Keratinocyte (primary cell): Measurements from ENCODE around the gene TEX44. TPM values are rescaled to one million over a fixed set of nuclear protein-coding genes. Genes with fewer than 3 reads are reported as not detected.

Experiments used
- DNase-seq: peaks from one replicate; pipeline ENCODE4 v3.0.0-alpha.2; 2011; ENCODE audit warnings: low read depth, missing footprints, low spot score
- FAIRE-seq: peaks from 2 replicates; lab custom pipeline; 2011; peaks lifted over from hg19 to GRCh38; lab: Jason Lieb, UNC
- H2AFZ ChIP-seq: 2 replicates; pipeline ENCODE4 v1.6.0; 2012; ENCODE audit warnings: low read length, control low read depth, inconsistent platforms; ENCODE audit not compliant: control insufficient read depth
- H3K27ac ChIP-seq: 2 replicates; pipeline ENCODE4 v1.5.1; 2011; ENCODE audit warnings: low read length; ENCODE audit not compliant: control insufficient read depth, insufficient read depth
- H3K27me3 ChIP-seq: 3 replicates; pipeline ENCODE4 v1.6.0; 2011; ENCODE audit warnings: low read length; ENCODE audit not compliant: control insufficient read depth, insufficient read depth; ENCODE audit errors: extremely low read depth
- H3K36me3 ChIP-seq, 2 experiments: 2 replicates in 1 of 2; 3 replicates in 1 of 2; pipeline ENCODE4 v1.5.1; 2011; ENCODE audit warnings: low read length in 2 of 2, mild to moderate bottlenecking in 1 of 2; ENCODE audit not compliant: control insufficient read depth in 2 of 2, insufficient read depth in 2 of 2; ENCODE audit errors: extremely low read depth in 1 of 2
- H3K4me1 ChIP-seq: 3 replicates; pipeline ENCODE4 v1.5.1; 2011; ENCODE audit warnings: low read length; ENCODE audit not compliant: control insufficient read depth, insufficient read depth; ENCODE audit errors: extremely low read depth
- H3K4me2 ChIP-seq: 3 replicates; pipeline ENCODE4 v1.6.0; 2011; ENCODE audit warnings: low read depth, low read length; ENCODE audit not compliant: control insufficient read depth, insufficient read depth; ENCODE audit errors: extremely low read depth
- H3K4me3 ChIP-seq, 3 experiments: fragments of 200-600 bp in 1 of 3; sonication (generic) in 1 of 3; 2 replicates in 2 of 3; 3 replicates in 1 of 3; pipeline ENCODE4 v1.5.1; 2011 to 2016; ENCODE audit warnings: low read length in 3 of 3, mild to moderate bottlenecking in 3 of 3, control low read depth in 2 of 3, inconsistent platforms in 1 of 3, low read depth in 1 of 3, mixed read lengths in 1 of 3, mixed run types in 1 of 3, moderate library complexity in 1 of 3; ENCODE audit not compliant: control insufficient read depth in 2 of 3, insufficient read depth in 2 of 3; ENCODE audit errors: extremely low read depth in 1 of 3
- H3K79me2 ChIP-seq: 2 replicates; pipeline ENCODE4 v1.6.0; 2012; ENCODE audit warnings: low read length; ENCODE audit not compliant: control insufficient read depth, insufficient read depth
- H3K9ac ChIP-seq: 3 replicates; pipeline ENCODE4 v1.6.0; 2011; ENCODE audit warnings: low read length; ENCODE audit not compliant: control insufficient read depth, insufficient read depth; ENCODE audit errors: extremely low read depth
- H3K9me1 ChIP-seq: 3 replicates; pipeline ENCODE4 v1.6.0; 2011; ENCODE audit warnings: low read length; ENCODE audit not compliant: control insufficient read depth, insufficient read depth; ENCODE audit errors: extremely low read depth
- H3K9me3 ChIP-seq: 2 replicates; pipeline ENCODE4 v1.5.1; 2012; ENCODE audit warnings: low read depth, low read length; ENCODE audit not compliant: control insufficient read depth
- H4K20me1 ChIP-seq: 3 replicates; pipeline ENCODE4 v1.6.0; 2011; ENCODE audit warnings: low read length; ENCODE audit not compliant: control insufficient read depth, insufficient read depth; ENCODE audit errors: extremely low read depth
- CTCF ChIP-seq, 3 experiments: IDR thresholded peaks in 1 of 3; conservative IDR thresholded peaks in 1 of 3; optimal IDR thresholded peaks in 1 of 3; 2 replicates in 2 of 3; 3 replicates in 1 of 3; pipeline versions ENCODE3 to v1.5.1; 2011; ENCODE audit warnings: low read length in 3 of 3, mild to moderate bottlenecking in 3 of 3, moderate library complexity in 2 of 3, control low read depth in 1 of 3, inconsistent platforms in 1 of 3; ENCODE audit not compliant: insufficient read depth in 2 of 3; ENCODE audit errors: extremely low read depth in 1 of 3
- EZH2 ChIP-seq: IDR thresholded peaks from one replicate; pipeline ENCODE4 v1.6.1; 2012; ENCODE audit warnings: inconsistent platforms, mild to moderate bottlenecking, low read length, moderate library complexity
- dilution Hi-C: fragments of 300-500 bp; cut with MboI; formaldehyde crosslinking; loops from one replicate; pipeline ENCODE4 v1.7.0; 2020; ENCODE audit warnings: low sequenced_read_pairs; ENCODE audit not compliant: extremely low pct_ligation_motif_present
- polyA plus RNA-seq, 5 experiments: library from polyadenylated mRNA; depleted of rRNA in 3 of 5; stranded (reverse) in 3 of 5; stranded (forward) in 1 of 5; unstranded in 1 of 5; fragments of >200 nt; gene quantifications; 1 replicate in 1 of 5; 2 replicates in 3 of 5; 3 replicates in 1 of 5; pipeline versions ENCODE4 v1.2.1 to v1.2.3, GENCODE V29; 2011 to 2012; ENCODE audit warnings: missing spikeins in 2 of 5, low read depth in 1 of 5, low replicate concordance in 1 of 5

The TEX44 gene
- polyA plus RNA-seq, 1 donor (not counting 4 experiments of a cell fraction or from before 2014, with no cell fraction given) = not detected

GRCh38 chr2:231611273-231612108, 18.8 kb downstream of the TEX44 start:
- Histone ChIP-seq H3K9me1 (no peaks in the 10 kb centered on the region), H3K4me1 (peaks cover 33% of the 10 kb centered on the region), H4K20me1 (no peaks in the 10 kb centered on the region), H3K4me2 (peak overlapping the region; percentile 57), H3K4me3 (no peak overlapping the region), H2AFZ (no peak overlapping the region), H3K9me3 (no peaks in the 10 kb centered on the region), H3K79me2 (no peaks in the 10 kb centered on the region), H3K27me3 (no peaks in the 10 kb centered on the region), H3K36me3 (no peaks in the 10 kb centered on the region), H3K27ac (peak overlapping the region; percentile 90), H3K9ac (peak overlapping the region; percentile 55)
- no peak for TF ChIP-seq EZH2
- TF ChIP-seq CTCF (optimal IDR thresholded peaks at IDR 0.05 in 1 of 3, IDR thresholded peaks at IDR 0.05 in 1 of 3, conservative IDR thresholded peaks at IDR 0.05 in 1 of 3; ENCODE audit: extremely low read depth in 1 of 3, insufficient read depth in 2 of 3, low read length in 3 of 3) = peak in 2 of 3 experiments; percentile 13 to 35
- peak; percentile 92 for DNase-seq
- FAIRE-seq = peak; percentile 90
- dilution Hi-C loops = no loop called here

DNA sequence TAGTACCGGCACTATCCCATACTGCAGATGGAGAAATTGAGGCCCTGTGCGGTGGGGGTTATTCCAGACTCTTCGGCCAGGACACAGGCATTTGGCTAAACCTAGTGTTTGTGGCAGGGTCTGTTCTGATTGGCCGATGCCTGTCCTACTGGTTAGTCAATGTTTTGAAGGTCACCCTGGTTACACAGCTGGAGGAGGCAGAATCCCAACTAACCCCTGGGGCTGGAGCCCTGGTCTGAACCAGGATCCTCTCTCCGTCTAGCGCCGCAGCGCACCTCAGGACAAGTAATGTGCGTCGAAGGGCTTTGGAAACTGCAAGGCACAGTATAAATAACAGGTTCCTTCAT, 19.4 kb downstream of the TEX44 start:
- Histone ChIP-seq H3K36me3 (no peaks in the 10 kb centered on the region), H4K20me1 (no peaks in the 10 kb centered on the region), H3K9ac (peak overlapping the region; percentile 69), H2AFZ (peak overlapping the region; percentile 35), H3K9me1 (no peaks in the 10 kb centered on the region), H3K9me3 (no peaks in the 10 kb centered on the region), H3K4me1 (peaks cover 37% of the 10 kb centered on the region), H3K79me2 (no peaks in the 10 kb centered on the region), H3K27ac (peak overlapping the region; percentile 90), H3K27me3 (no peaks in the 10 kb centered on the region), H3K4me3 (peak overlapping the region in 1 of 3 experiments; percentile 16), H3K4me2 (peak overlapping the region; percentile 57)
- dilution Hi-C loops = no loop called here
- DNase-seq (no peak), FAIRE-seq (no peak)
- TF ChIP-seq CTCF (optimal IDR thresholded peaks at IDR 0.05 in 1 of 3, IDR thresholded peaks at IDR 0.05 in 1 of 3, conservative IDR thresholded peaks at IDR 0.05 in 1 of 3; ENCODE audit: extremely low read depth in 1 of 3, insufficient read depth in 2 of 3, low read length in 3 of 3) = no peak
- no peak for TF ChIP-seq EZH2
